ENCODE data around the gene SCAMP2. TPM values are rescaled to one million over a fixed set of nuclear protein-coding genes. Genes with fewer than 3 reads are reported as not detected.

The SCAMP2 gene
- total RNA-seq, 1 experiment from 2014 or later: 121 TPM

DNA sequence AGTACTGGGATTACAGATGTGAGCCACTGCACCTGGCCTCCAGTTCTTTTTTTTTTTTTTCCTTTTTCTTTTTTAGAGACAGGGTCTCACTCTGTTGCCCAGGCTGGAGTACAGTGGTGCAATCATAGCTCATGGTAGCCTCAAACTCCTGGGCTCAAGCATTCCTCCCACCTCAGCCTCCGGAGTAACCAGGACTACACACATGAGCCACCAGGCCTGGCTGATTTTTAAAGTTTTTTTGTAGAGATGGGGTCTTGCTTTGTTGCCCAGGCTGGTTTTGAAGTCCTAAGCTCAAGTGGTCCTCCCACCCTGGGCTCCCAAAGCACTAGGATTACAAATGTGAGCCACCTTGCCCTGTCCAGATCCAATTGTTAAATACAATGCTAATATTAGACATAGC lies 16.6 kb downstream of the SCAMP2 start:
- in situ Hi-C loops (cut with HindIII; ENCODE audit: low pct_unique_long_range_greater_than_20kb, low sequenced_read_pairs): no loop called here
- H3K4me1 ChIP-seq (ENCODE audit: control insufficient read depth, insufficient read depth, low read length): no peaks in the 10 kb centered on the region
- no peak for DNase-seq (ENCODE audit: low read depth, low spot score)
- H3K27me3 ChIP-seq (ENCODE audit: control insufficient read depth, insufficient read depth, low read length): no peaks in the 10 kb centered on the region
- ChIA-PET POLR2A (no interaction called here), CTCF (no interaction called here)
- H3K4me3 ChIP-seq (ENCODE audit: low read depth in 2 of 2, low read length in 2 of 2): no peak overlapping the region
- no peak overlapping the region for H3K27ac ChIP-seq (ENCODE audit: low read length)
- ATAC-seq: no peak
- TF ChIP-seq REST (IDR thresholded peaks at IDR 0.05; ENCODE audit: insufficient read depth in 1 of 2, low read depth in 2 of 2, low read length in 1 of 2) (no peak), POLR2AphosphoS5 (IDR thresholded peaks at IDR 0.05; ENCODE audit: low read depth, low read length) (no peak), SIN3A (IDR thresholded peaks at IDR 0.05; ENCODE audit: borderline replicate concordance, insufficient read depth, low read depth, low read length) (no peak), CTCF (IDR thresholded peaks at IDR 0.05) (no peak), TCF7L2 (IDR thresholded peaks at IDR 0.05; ENCODE audit: low read depth, low read length) (no peak)
- BruUV-seq (replicated peaks): no TSS peak
- H3K9me3 ChIP-seq (ENCODE audit: control insufficient read depth, insufficient read depth, low read depth, low read length): no peaks in the 10 kb centered on the region
- intact Hi-C loops (cut with micrococcal nuclease; ENCODE audit: unreplicated experiment): no loop called here
- H3K36me3 ChIP-seq (ENCODE audit: control insufficient read depth, insufficient read depth, low read length): peaks cover 2% of the 10 kb centered on the region; the same call in 1 of the 2 replicates

GRCh38 chr15:74855857-74856256 lies 17.3 kb downstream of the SCAMP2 start:
- no peak for ATAC-seq
- intact Hi-C loops (cut with micrococcal nuclease; ENCODE audit: unreplicated experiment): no loop called here
- no peak for TF ChIP-seq REST (IDR thresholded peaks at IDR 0.05; ENCODE audit: insufficient read depth in 1 of 2, low read depth in 2 of 2, low read length in 1 of 2)
- TF ChIP-seq TCF7L2 (IDR thresholded peaks at IDR 0.05; ENCODE audit: low read depth, low read length): no peak
- TF ChIP-seq SIN3A (IDR thresholded peaks at IDR 0.05; ENCODE audit: borderline replicate concordance, insufficient read depth, low read depth, low read length): no peak
- no peak for TF ChIP-seq POLR2AphosphoS5 (IDR thresholded peaks at IDR 0.05; ENCODE audit: low read depth, low read length)
- TF ChIP-seq CTCF (IDR thresholded peaks at IDR 0.05): no peak

More at GRCh38 chr15:74855857-74856256, 17.3 kb downstream of the SCAMP2 start:
- Histone ChIP-seq H3K27ac (ENCODE audit: low read length) (no peak overlapping the region), H3K4me1 (ENCODE audit: control insufficient read depth, insufficient read depth, low read length) (no peaks in the 10 kb centered on the region), H3K36me3 (ENCODE audit: control insufficient read depth, insufficient read depth, low read length) (peaks cover 2% of the 10 kb centered on the region; the same call in 1 of the 2 replicates), H3K4me3 (ENCODE audit: low read depth in 2 of 2, low read length in 2 of 2) (no peak overlapping the region), H3K27me3 (ENCODE audit: control insufficient read depth, insufficient read depth, low read length) (no peaks in the 10 kb centered on the region), H3K9me3 (ENCODE audit: control insufficient read depth, insufficient read depth, low read depth, low read length) (no peaks in the 10 kb centered on the region)
- DNase-seq (ENCODE audit: low read depth, low spot score): no peak
- BruUV-seq (replicated peaks): no TSS peak
- in situ Hi-C loops (cut with HindIII; ENCODE audit: low pct_unique_long_range_greater_than_20kb, low sequenced_read_pairs): no loop called here
- CTCF ChIA-PET: interaction anchor here (0.7 kb wide), 1 partner anchor 47 kb away, joined by 3 read pairs; no protein-coding TSS in a partner anchor
- POLR2A ChIA-PET: interaction anchor here (0.6 kb wide), 2 partner anchors 42 to 336 kb away, joined by 5 to 7 read pairs; no protein-coding TSS in a partner anchor
